HEK293 (cell line): ENCODE results near the gene IZUMO4.

Experiments used
- GLI2 ChIP-seq: fragments of 450-650 bp; formaldehyde crosslinking; IDR thresholded peaks from 2 replicates; pipeline ENCODE4; 2017; ENCODE audit warnings: missing biosample characterization, missing genetic modification characterization, low read depth, borderline replicate concordance
- GLIS1 ChIP-seq: fragments of 450-650 bp; formaldehyde crosslinking; IDR thresholded peaks from 2 replicates; pipeline ENCODE4 v1.5.1; 2016; ENCODE audit warnings: missing biosample characterization, missing genetic modification characterization
- IKZF3 ChIP-seq: fragments of 450-650 bp; IDR thresholded peaks from 2 replicates; pipeline ENCODE4 v1.5.0; 2018; ENCODE audit warnings: missing biosample characterization, mild to moderate bottlenecking, missing genetic modification characterization, moderate library complexity
- INSM2 ChIP-seq: fragments of 450-650 bp; formaldehyde crosslinking; IDR thresholded peaks from 2 replicates; pipeline ENCODE4 v1.5.1; 2016; ENCODE audit warnings: missing biosample characterization, missing genetic modification characterization
- KLF9 ChIP-seq: fragments of 450-650 bp; formaldehyde crosslinking; IDR thresholded peaks from 2 replicates; pipeline ENCODE4 v1.5.1; 2016; ENCODE audit warnings: missing biosample characterization, missing genetic modification characterization, low read depth
- MYNN ChIP-seq: fragments of 450-650 bp; formaldehyde crosslinking; IDR thresholded peaks from 2 replicates; pipeline ENCODE4 v1.5.1; 2016; ENCODE audit warnings: missing biosample characterization, missing genetic modification characterization, borderline replicate concordance
- OSR2 ChIP-seq: fragments of 450-650 bp; formaldehyde crosslinking; IDR thresholded peaks from 2 replicates; pipeline ENCODE4 v1.5.1; 2016; ENCODE audit warnings: missing biosample characterization, missing genetic modification characterization
- TCF7L2 ChIP-seq: IDR thresholded peaks from 2 replicates; pipeline ENCODE4 v1.6.1; 2011; ENCODE audit warnings: low read depth, mild to moderate bottlenecking, inconsistent platforms, low read length, moderate library complexity, borderline replicate concordance
- YY2 ChIP-seq: fragments of 450-650 bp; formaldehyde crosslinking; IDR thresholded peaks from 2 replicates; pipeline ENCODE4 v1.5.1; 2016; ENCODE audit warnings: missing biosample characterization, missing genetic modification characterization
- ZBTB1 ChIP-seq: fragments of 450-650 bp; formaldehyde crosslinking; IDR thresholded peaks from 2 replicates; pipeline ENCODE4 v1.5.1; 2016; ENCODE audit warnings: missing biosample characterization, missing genetic modification characterization
- ZBTB10 ChIP-seq: fragments of 450-650 bp; formaldehyde crosslinking; IDR thresholded peaks from 2 replicates; pipeline ENCODE4 v1.5.1; 2016; ENCODE audit warnings: missing biosample characterization, missing genetic modification characterization
- ZBTB21 ChIP-seq: fragments of 450-650 bp; formaldehyde crosslinking; IDR thresholded peaks from 2 replicates; pipeline ENCODE4 v1.5.1; 2017; ENCODE audit warnings: missing biosample characterization, missing genetic modification characterization
- ZBTB48 ChIP-seq: fragments of 450-650 bp; formaldehyde crosslinking; IDR thresholded peaks from 2 replicates; pipeline ENCODE4 v1.5.1; 2016; ENCODE audit warnings: missing biosample characterization, missing genetic modification characterization
- ZFP41 ChIP-seq: fragments of 450-650 bp; formaldehyde crosslinking; IDR thresholded peaks from 2 replicates; pipeline ENCODE4 v1.5.1; 2016; ENCODE audit warnings: missing biosample characterization, missing genetic modification characterization, borderline replicate concordance
- ZNF175 ChIP-seq: fragments of 450-650 bp; formaldehyde crosslinking; IDR thresholded peaks from 2 replicates; pipeline ENCODE4 v1.5.1; 2016; ENCODE audit warnings: missing biosample characterization, missing genetic modification characterization
- ZNF18 ChIP-seq: fragments of 450-650 bp; formaldehyde crosslinking; IDR thresholded peaks from 2 replicates; pipeline ENCODE4 v1.5.1; 2016; ENCODE audit warnings: missing biosample characterization, missing genetic modification characterization
- ZNF24 ChIP-seq: fragments of 450-650 bp; formaldehyde crosslinking; IDR thresholded peaks from 2 replicates; pipeline ENCODE4 v1.5.1; 2016; ENCODE audit warnings: missing biosample characterization, missing genetic modification characterization
- ZNF292 ChIP-seq: fragments of 450-650 bp; formaldehyde crosslinking; IDR thresholded peaks from 2 replicates; pipeline ENCODE4 v1.5.1; 2016; ENCODE audit warnings: low read depth, missing biosample characterization, missing genetic modification characterization, borderline replicate concordance
- ZNF341 ChIP-seq: fragments of 450-650 bp; formaldehyde crosslinking; IDR thresholded peaks from 2 replicates; pipeline ENCODE4; 2016; ENCODE audit warnings: low read depth, missing biosample characterization, missing genetic modification characterization
- ZNF366 ChIP-seq: fragments of 450-650 bp; formaldehyde crosslinking; conservative IDR thresholded peaks from 2 replicates; pipeline ENCODE4 v1.5.1; 2016; ENCODE audit warnings: missing biosample characterization, missing genetic modification characterization
- ZNF394 ChIP-seq: fragments of 450-650 bp; formaldehyde crosslinking; IDR thresholded peaks from 2 replicates; pipeline ENCODE4 v1.5.1; 2016; ENCODE audit warnings: missing biosample characterization, missing genetic modification characterization, mild to moderate bottlenecking, moderate library complexity, borderline replicate concordance
- ZNF398 ChIP-seq: fragments of 450-650 bp; formaldehyde crosslinking; IDR thresholded peaks from 2 replicates; pipeline ENCODE4 v1.5.1; 2017; ENCODE audit warnings: missing biosample characterization, missing genetic modification characterization
- ZNF521 ChIP-seq: fragments of 450-650 bp; formaldehyde crosslinking; IDR thresholded peaks from 2 replicates; pipeline ENCODE4 v1.5.1; 2017; ENCODE audit warnings: missing biosample characterization, mild to moderate bottlenecking, missing genetic modification characterization
- ZNF529 ChIP-seq: fragments of 450-650 bp; formaldehyde crosslinking; IDR thresholded peaks from 2 replicates; pipeline ENCODE4 v1.5.1; 2017; ENCODE audit warnings: missing genetic modification characterization, missing biosample characterization; ENCODE audit not compliant: insufficient replicate concordance
- ZNF549 ChIP-seq: fragments of 450-650 bp; IDR thresholded peaks from 2 replicates; pipeline ENCODE4 v1.5.1; 2018; ENCODE audit warnings: missing biosample characterization, missing genetic modification characterization, mild to moderate bottlenecking, inconsistent platforms, moderate library complexity
- ZNF561 ChIP-seq: fragments of 450-650 bp; IDR thresholded peaks from 2 replicates; pipeline ENCODE4 v1.5.1; 2018; ENCODE audit warnings: missing biosample characterization, missing genetic modification characterization, borderline replicate concordance
- ZNF580 ChIP-seq: fragments of 450-650 bp; formaldehyde crosslinking; IDR thresholded peaks from 2 replicates; pipeline ENCODE4 v1.5.1; 2016; ENCODE audit warnings: missing biosample characterization, missing genetic modification characterization
- ZNF585B ChIP-seq: fragments of 450-650 bp; formaldehyde crosslinking; IDR thresholded peaks from 2 replicates; pipeline ENCODE4 v1.5.1; 2016; ENCODE audit warnings: missing biosample characterization, missing genetic modification characterization
- ZNF658 ChIP-seq: fragments of 450-650 bp; formaldehyde crosslinking; IDR thresholded peaks from 2 replicates; pipeline ENCODE4; 2016; ENCODE audit warnings: missing biosample characterization, missing genetic modification characterization
- ZNF785 ChIP-seq: fragments of 450-650 bp; formaldehyde crosslinking; IDR thresholded peaks from 2 replicates; pipeline ENCODE4 v1.5.1; 2016; ENCODE audit warnings: missing biosample characterization, missing genetic modification characterization
- ZNF792 ChIP-seq: fragments of 450-650 bp; formaldehyde crosslinking; IDR thresholded peaks from 2 replicates; pipeline ENCODE4 v1.5.1; 2016; ENCODE audit warnings: missing biosample characterization, missing genetic modification characterization
- ZSCAN16 ChIP-seq: fragments of 450-650 bp; formaldehyde crosslinking; IDR thresholded peaks from 2 replicates; pipeline ENCODE4 v1.5.1; 2016; ENCODE audit warnings: missing biosample characterization, missing genetic modification characterization

Gene IZUMO4

GRCh38 chr19:2059422-2060201 is 37.1 kb upstream of the IZUMO4 start (continued):
- peak; percentile 81 for TF ChIP-seq GLIS1 (tag by site-specific recombination)
- no peak for TF ChIP-seq ZNF175 (tag by site-specific recombination)
- 0 out of 2 replicates have a peak, but pooled peaks have one; percentile 17 for TF ChIP-seq YY2
- TF ChIP-seq ZNF341 (tag by site-specific recombination), result peak; percentile 44; the same call in 1 of the 2 replicates
- TF ChIP-seq ZNF549 (tag by site-specific recombination), result no peak
- peak; percentile 90 for TF ChIP-seq ZNF18
- peak; percentile 44; the same call in 1 of the 2 replicates for TF ChIP-seq ZNF394 (tag by site-specific recombination)
- 0 out of 2 replicates have a peak, but pooled peaks have one; percentile 16 for TF ChIP-seq ZNF366
- no peak for TF ChIP-seq ZNF792 (tag by site-specific recombination)
- TF ChIP-seq ZNF521 (tag by site-specific recombination), result no peak
- peak; percentile 93 for TF ChIP-seq ZBTB48 (tag by site-specific recombination)
- no peak for TF ChIP-seq ZNF658
- TF ChIP-seq ZBTB1, result no peak
- no peak for TF ChIP-seq ZBTB21 (tag by site-specific recombination)
- TF ChIP-seq KLF9 (tag by site-specific recombination), result peak; percentile 30; the same call in 1 of the 2 replicates
- no peak for TF ChIP-seq GLI2 (tag by site-specific recombination)
- no peak for TF ChIP-seq ZNF529
- TF ChIP-seq ZNF580 (tag by site-specific recombination), result no peak
- no peak for TF ChIP-seq OSR2 (tag by site-specific recombination)
- peak; percentile 56 for TF ChIP-seq ZBTB10 (tag by site-specific recombination)
- no peak for TF ChIP-seq MYNN (tag by site-specific recombination)
- no peak for TF ChIP-seq ZNF292 (tag by site-specific recombination)
- TF ChIP-seq IKZF3 (tag by site-specific recombination), result 0 out of 2 replicates have a peak, but pooled peaks have one; percentile 10
- TF ChIP-seq TCF7L2, result no peak
- no peak for TF ChIP-seq ZNF585B (tag by site-specific recombination)
- 0 out of 2 replicates have a peak, but pooled peaks have one; percentile 25 for TF ChIP-seq ZNF398
- TF ChIP-seq INSM2 (tag by site-specific recombination), result no peak
- no peak for TF ChIP-seq ZNF785 (tag by site-specific recombination)
- no peak for TF ChIP-seq ZFP41 (tag by site-specific recombination)
- TF ChIP-seq ZNF561 (tag by site-specific recombination), result peak; percentile 54; the same call in 1 of the 2 replicates
- 0 out of 2 replicates have a peak, but pooled peaks have one; percentile 53 for TF ChIP-seq ZSCAN16
- TF ChIP-seq ZNF24 (tag by site-specific recombination), result 0 out of 2 replicates have a peak, but pooled peaks have one; percentile 18
